HG02885 (cell line): ENCODE data around the gene MAP2K6.

Experiments
- ATAC-seq: cut with Tn5 transposase; IDR thresholded peaks from one replicate; pipeline ENCODE4 v1.9.1; 2021; ENCODE audit warnings: mild to moderate bottlenecking; ENCODE audit not compliant: unreplicated experiment, poor library complexity

MAP2K6 gene

GRCh38 chr17:69485901-69486643 is 71.6 kb downstream of the MAP2K6 start:
- ATAC-seq = no peak

GRCh38 chr17:69486779-69487637 is 72.5 kb downstream of the MAP2K6 start:
- no peak for ATAC-seq

DNA sequence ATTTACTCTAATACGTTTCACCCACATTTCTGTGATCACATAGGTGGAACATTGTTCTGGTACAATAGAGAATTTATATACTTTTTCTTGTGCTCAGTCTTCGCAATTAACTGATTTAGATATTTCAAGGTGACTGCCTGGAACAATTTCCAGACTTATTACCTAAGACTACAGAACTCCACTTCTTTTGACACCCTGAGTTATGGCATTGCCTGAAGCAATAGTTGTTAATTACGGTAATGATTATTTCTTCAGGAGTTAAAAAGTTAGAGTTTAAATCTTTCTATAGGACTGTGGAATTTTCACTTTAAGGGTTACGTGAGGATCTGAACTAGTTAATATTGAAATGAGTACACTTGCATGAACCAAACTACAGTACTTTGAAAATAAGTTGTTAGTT is 74.8 kb downstream of the MAP2K6 start:
- ATAC-seq = no peak

GRCh38 chr17:69492410-69493071 is 78.0 kb downstream of the MAP2K6 start:
- ATAC-seq = no peak

- no peak for ATAC-seq
These were observed 81.3 kb downstream of the MAP2K6 start for GRCh38 chr17:69495787-69496186.

GRCh38 chr17:69497161-69497560 is 82.7 kb downstream of the MAP2K6 start:
- no peak for ATAC-seq

- no peak for ATAC-seq
These were observed 84.8 kb downstream of the MAP2K6 start for GRCh38 chr17:69499318-69499717.

DNA sequence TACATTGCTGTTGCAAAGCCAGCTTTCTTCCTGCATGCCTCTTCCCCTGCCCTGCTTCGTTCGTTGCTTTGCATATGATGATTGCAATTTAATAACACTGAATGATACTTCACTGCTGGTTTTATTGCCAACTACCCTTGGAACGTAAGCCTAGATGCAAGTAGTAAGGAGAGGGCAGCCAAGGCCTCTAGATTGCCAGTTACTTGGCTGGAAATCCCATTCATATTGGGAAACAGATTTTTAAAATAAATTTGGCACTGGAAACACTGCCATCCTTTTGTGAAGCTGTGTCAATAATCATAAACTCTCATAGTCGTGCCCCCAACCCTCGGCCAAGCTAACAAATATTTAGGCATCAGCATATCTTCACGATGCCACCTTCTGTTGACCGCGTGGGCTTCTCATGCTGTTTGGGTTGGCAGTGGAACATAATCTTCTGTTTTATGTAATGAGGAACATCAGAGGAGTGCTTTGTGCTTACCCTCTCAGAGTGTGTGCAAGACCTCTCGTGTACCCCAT is 86.5 kb downstream of the MAP2K6 start:
- no peak for ATAC-seq

DNA sequence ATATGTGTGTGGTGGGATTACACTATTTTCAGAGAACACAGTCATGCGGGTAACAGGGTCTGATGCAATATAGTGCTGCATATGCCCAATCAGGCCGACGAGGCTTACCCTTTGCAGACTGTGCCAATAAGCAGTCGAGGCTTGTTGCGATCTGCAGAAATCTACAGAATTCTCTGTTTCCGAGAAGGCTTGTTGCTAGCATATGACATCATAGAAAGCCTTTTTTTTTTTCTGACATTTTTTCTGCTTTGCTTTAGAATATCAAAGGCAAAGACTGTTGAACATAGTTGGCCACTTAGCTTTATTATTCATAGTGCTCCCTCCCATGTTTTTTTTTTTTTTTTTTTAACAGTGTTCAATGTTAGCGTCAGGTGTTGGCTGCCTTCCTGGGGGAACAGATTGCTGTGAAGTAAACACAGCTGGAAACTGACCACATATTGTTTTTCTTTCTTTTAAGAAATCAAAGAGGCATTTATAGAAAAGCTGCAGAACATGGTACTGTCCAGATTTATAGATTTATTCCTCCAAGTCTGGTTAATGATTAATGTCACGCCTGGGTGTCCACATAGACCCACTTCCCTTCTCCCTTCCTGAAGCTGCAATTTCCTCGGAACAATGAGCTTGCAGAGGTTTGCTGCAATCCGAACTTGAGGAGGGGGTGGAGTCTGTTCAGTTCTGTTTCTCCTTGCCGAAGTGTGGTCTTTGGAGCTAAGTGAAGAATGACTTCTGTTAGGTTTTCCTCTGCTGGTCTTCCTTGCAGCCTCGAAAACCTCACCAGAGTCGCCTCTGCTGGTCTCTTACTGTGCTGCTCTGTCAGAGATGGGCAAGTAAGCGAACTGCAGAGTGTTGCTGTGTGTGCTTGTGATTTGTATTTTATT is 87.3 kb downstream of the MAP2K6 start:
- ATAC-seq = peak; percentile 32

DNA sequence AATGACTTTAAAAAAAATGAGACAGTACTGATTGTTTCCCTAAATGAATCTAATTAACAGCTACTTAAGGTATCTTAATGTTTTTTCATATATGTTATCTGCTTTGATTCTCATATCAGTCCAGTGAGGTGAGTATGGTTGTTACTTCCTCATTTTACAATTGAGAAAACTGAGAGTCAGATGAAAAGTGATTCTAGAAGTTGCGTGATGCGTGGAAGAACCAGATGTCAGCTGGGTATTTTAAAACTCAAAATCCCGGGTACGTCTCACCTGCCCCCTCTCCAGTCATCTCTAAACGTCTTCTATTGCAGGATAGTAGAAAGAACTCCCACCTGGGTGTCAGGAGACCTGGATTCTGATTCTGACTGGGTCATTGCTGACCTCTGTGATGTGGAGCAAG is 89.2 kb downstream of the MAP2K6 start:
- ATAC-seq = peak; percentile 91

DNA sequence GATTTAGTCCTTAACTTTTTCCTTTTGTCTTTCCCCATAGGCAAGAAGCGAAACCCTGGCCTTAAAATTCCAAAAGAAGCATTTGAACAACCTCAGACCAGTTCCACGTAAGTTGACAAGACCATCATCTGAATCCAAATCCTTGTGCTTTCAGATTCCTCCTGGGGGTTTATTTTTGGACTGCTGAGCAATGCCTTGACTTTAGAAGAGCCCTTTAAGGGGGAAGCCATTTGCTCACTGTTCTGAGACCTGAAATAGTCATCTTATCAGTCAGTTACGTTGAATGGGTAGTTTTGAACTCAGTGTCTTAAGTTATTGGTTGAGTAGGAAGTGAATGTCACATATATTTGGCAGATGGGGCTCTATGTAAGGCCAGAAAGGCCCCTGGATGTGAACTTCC is 91.2 kb downstream of the MAP2K6 start:
- no peak for ATAC-seq

- no peak for ATAC-seq
These were observed 92.0 kb downstream of the MAP2K6 start for GRCh38 chr17:69506489-69506888.

DNA sequence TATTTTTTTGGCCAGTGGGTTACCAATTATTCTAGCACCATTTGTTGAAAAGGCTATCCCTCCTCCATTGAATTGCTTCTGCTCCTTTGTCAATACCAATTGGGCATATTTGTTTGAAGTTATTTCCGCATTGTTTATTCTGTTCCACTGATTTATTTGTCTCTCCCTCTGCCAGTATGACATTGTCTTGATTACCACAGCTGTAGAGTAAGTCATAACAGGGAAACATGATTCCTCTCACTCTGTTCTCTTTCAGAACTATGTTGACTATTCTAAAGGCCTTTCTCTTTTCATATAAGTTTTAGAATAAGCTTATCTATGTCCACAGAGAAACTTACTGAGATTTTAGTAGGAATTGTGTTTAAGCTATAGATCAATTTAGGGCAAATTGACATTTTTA is 94.3 kb downstream of the MAP2K6 start:
- ATAC-seq = no peak

DNA sequence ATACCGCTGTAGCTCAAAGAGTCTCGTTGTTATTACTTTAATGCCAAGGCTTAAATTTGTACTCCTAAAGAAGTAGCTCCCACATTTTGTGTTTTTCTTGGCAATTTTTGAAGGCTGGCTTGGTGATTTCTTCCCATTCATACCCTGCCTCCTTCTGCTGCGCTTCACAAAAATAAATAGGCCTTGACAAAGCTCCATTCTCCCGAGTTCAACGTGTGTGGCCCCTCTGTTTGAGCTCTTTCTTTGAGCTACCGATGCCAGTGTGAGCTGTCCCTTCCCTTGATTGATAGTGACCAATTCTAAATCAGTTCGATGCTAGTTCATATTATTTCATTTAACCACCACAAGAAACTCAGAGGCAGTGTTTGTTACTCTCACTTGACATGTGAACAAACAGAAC is 96.8 kb downstream of the MAP2K6 start:
- ATAC-seq = no peak

DNA sequence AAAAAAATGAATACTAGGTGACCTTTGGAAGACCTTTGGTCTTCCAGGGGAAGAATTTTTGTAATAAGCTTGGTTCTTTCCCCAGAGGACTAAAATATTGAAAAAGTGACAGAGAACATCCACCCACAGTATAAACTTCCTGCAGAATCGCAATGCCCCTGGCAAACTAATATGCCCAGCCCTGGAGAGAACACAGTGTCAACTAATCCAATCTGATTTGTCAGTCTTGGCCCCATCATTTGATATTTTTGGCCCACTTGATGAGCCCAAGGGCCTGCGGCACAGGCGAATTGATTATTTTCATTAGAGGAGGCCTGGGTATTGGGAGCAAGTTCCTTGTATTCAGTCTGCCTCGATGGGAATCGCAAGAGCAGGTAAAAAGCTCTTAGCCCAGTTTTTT is 98.4 kb downstream of the MAP2K6 start:
- no peak for ATAC-seq

DNA sequence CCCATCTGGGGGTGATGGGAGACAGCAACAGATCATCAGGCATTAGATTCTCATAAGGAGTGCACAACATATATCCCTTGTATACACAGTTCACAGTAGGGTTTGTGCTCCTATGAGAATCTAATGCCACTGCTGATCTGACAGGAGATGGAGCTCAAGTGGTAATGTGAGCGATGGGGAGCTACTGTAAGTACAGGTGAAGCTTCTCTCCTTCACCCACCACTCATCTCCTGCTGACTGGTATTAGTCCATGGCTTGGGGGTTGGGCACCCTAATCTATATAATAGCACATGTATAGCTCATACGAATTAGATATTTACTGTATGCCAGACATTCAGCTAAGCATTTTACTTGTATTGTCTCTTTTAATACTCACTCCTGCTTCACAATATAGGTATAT is 101.7 kb downstream of the MAP2K6 start:
- no peak for ATAC-seq

DNA sequence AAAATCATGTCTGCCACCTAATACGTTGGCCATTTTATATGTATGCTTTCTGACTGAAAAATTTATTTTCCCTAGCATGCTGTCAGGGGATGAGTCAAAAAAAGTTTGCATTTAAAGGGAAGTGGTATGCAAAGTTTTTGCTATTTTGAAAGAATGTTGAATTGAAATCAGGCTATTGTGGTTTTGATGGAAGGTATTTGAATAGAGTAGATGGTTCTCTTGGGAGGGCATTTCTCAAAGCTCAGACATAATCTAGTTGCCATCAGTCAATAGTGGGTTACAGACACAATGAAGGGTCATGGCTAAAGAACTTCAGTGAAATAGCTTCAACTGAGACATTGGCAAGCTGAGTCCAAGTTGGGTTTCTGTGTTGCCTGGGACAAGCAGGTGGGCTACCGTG is 102.4 kb downstream of the MAP2K6 start:
- ATAC-seq = peak; percentile 91

- no peak for ATAC-seq
These were observed 104.5 kb downstream of the MAP2K6 start for GRCh38 chr17:69518951-69519350.

DNA sequence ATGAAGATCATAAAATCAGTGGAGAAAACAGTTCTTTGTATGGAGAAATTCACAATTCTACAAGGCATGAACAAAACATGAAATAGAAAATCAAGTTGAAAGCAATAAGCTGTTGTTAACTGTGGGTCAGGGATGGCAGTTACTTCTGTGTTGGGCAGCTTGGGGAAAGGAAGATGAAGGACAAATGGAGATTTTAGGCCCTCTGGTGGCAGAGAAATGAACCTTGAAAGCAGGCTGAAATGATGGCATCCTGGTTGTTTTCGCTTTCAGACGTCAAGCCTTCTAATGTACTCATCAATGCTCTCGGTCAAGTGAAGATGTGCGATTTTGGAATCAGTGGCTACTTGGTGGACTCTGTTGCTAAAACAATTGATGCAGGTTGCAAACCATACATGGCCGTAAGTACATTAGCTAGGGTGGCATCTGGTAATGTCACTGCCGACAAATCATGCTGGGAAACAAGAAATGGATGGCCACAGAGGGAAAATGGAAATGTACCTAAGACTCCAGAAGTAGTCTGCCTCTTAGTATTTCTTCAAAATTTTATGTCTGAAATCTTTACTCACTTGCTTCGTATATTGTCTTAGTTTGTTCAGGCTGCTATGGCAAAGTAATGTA is 108.9 kb downstream of the MAP2K6 start:
- ATAC-seq = peak; percentile 79

- ATAC-seq = no peak
These were observed 110.4 kb downstream of the MAP2K6 start for GRCh38 chr17:69524854-69525253.
